ES-I3 (cell line): Measurements from ENCODE around the gene TPT1.
"Not testable (repeated sequence)": the region's sequence is repeated elsewhere in the genome, so short reads cannot be mapped to it uniquely, and the experiment has no call there.

Source experiments
- H3K36me3 ChIP-seq: 2 replicates; pipeline ENCODE4 v1.6.1; 2013; ENCODE audit warnings: mild to moderate bottlenecking, low read length, control low read depth, moderate library complexity; ENCODE audit not compliant: insufficient read depth
- H3K4me1 ChIP-seq: 2 replicates; pipeline ENCODE4 v1.6.1; 2013; ENCODE audit warnings: mild to moderate bottlenecking, control low read depth, low read length; ENCODE audit not compliant: insufficient read depth
- H3K9ac ChIP-seq: 2 replicates; pipeline ENCODE4 v1.6.1; 2013; ENCODE audit warnings: low read depth, mild to moderate bottlenecking, low read length, moderate library complexity
- H3K9me3 ChIP-seq: 2 replicates; pipeline ENCODE4 v1.6.1; 2013; ENCODE audit warnings: mild to moderate bottlenecking, low read length, moderate library complexity; ENCODE audit not compliant: control insufficient read depth, insufficient read depth

The TPT1 gene

DNA sequence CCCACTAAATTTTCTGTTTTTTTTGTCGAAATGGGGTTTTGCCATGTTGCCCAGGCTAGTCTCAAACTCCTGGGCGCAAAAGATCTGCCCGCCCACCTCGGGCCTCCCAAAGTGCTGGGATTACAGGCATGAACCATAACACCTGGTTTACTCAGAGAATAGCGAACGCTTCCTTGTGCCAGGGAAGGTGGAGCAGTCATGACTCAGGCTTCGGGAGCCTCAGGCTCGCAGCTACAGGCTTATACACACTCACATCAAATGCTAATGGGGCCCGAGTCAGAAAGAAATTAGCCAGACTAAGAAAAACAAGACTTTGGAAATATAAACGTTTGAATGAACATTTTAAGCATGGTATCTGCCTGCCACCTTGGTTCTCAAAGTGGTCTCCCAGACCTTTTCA is 11.0 kb upstream of the TPT1 start:
- no peak overlapping the region for H3K9ac ChIP-seq
- no peaks in the 10 kb centered on the region for H3K9me3 ChIP-seq
- H3K36me3 ChIP-seq: no peaks in the 10 kb centered on the region
- H3K4me1 ChIP-seq: no peaks in the 10 kb centered on the region

DNA sequence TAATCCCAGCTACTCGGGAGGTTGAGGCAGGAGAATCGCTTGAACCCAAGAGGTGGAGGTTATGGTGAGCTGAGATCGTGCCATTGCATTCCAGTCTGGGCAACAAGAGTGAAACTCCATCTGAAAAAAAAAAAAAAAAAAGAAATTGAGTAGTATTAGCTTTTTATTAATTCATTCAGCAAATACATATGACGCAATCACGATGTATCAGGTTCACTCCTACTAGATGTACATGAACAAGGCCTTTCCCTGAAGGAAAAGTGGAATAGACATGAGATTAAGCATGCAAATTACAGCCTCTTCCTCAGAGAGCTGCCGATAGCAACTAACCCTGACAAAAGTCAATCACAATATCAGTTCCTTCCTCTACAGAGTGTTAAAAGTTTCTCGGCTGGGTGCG is 9.2 kb upstream of the TPT1 start:
- Histone ChIP-seq H3K36me3 (no peaks in the 10 kb centered on the region), H3K9ac (no peak overlapping the region), H3K9me3 (no peaks in the 10 kb centered on the region), H3K4me1 (no peaks in the 10 kb centered on the region)

- no peak overlapping the region for H3K9ac ChIP-seq
- no peaks in the 10 kb centered on the region for H3K36me3 ChIP-seq
- H3K9me3 ChIP-seq: no peaks in the 10 kb centered on the region
- H3K4me1 ChIP-seq: no peaks in the 10 kb centered on the region
These were observed 8.5 kb upstream of the TPT1 start for GRCh38 chr13:45349438-45349837.

DNA sequence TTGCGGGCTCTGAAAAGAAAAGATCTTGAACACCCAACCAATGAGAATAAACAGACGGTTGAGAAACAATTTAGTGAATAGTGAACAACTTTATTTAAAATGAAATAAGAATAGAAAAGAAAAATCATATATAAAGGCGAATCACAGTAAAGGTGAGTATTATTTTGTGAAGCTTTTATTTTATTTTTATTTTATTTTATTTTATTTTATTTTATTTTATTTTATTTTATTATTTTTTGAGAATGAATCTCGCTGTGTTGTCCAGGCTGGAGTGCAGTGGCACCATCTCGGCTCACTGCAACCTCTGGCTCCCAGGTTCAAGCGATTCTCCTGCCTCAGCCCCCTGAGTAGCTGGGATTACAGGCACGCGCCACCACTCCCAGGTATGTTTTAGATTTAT is 3.1 kb upstream of the TPT1 start:
- not testable (repeated sequence) for H3K36me3 ChIP-seq, H3K9ac ChIP-seq, H3K4me1 ChIP-seq, H3K9me3 ChIP-seq

GRCh38 chr13:45343102-45343501 is 2.1 kb upstream of the TPT1 start:
- not testable (repeated sequence) for H3K9ac ChIP-seq, H3K9me3 ChIP-seq
- Histone ChIP-seq H3K4me1 (peaks cover 11% of the 10 kb centered on the region; the same call in 1 of the 2 replicates), H3K36me3 (peaks cover 16% of the 10 kb centered on the region)

DNA sequence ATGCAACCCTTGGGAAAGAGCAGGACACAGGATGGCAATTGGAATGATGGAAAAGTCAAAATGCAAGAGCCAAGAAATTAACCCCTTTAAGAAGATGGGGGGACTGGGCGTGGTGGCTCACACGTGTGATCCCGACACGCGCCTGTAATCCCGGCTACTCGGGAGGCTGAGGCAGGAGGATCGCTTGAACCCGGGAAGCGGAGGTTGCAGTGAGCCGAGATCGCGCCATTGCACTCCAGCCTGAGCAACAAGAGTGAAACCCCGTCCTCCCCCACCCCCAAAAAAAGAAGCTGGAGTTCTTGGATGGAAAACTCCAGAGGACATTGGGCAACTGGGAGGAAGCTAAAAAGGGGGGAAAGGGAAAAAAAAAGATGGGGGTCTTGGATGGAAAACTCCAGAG is 1.7 kb upstream of the TPT1 start:
- peaks cover 20% of the 10 kb centered on the region for H3K36me3 ChIP-seq
- H3K9ac ChIP-seq, H3K9me3 ChIP-seq: not testable (repeated sequence)
- peaks cover 11% of the 10 kb centered on the region; the same call in 1 of the 2 replicates for H3K4me1 ChIP-seq

DNA sequence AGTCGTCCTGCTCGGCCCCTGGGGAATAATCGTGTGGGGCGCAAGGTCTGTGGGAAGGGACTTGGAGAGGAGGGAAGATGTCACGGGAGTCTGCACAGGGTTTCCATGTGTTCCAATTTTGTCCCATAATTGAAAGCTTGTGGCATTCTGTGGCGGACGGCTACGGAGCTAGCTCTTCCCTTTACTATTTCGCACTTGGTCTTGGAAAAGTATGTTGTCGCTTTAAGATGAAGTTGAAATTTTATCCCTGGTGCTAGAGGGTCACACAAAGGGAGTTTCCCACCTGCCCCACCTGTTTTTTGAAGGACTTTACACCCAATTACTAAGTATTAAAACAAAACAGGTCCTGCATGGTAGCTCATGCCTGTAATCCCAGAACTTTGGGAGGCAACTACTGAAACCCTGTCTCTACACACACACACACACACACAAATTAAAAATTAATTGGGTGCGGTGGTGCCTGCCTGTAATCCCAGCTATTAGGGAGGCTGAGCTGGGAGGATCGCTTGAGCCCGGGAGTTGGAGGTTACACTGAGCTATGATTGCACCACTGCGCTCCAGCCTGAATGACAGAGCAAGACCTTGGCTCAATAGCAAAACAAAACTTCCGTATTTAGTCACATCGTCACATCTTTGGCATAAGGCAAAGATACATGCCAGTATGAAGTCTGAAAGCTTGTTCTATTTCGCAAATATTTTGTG is 967 bp upstream of the TPT1 start:
- Histone ChIP-seq H3K4me1 (peaks cover 11% of the 10 kb centered on the region; the same call in 1 of the 2 replicates), H3K9me3 (no peaks in the 10 kb centered on the region), H3K36me3 (peaks cover 24% of the 10 kb centered on the region), H3K9ac (peak overlapping the region; percentile 98)

DNA sequence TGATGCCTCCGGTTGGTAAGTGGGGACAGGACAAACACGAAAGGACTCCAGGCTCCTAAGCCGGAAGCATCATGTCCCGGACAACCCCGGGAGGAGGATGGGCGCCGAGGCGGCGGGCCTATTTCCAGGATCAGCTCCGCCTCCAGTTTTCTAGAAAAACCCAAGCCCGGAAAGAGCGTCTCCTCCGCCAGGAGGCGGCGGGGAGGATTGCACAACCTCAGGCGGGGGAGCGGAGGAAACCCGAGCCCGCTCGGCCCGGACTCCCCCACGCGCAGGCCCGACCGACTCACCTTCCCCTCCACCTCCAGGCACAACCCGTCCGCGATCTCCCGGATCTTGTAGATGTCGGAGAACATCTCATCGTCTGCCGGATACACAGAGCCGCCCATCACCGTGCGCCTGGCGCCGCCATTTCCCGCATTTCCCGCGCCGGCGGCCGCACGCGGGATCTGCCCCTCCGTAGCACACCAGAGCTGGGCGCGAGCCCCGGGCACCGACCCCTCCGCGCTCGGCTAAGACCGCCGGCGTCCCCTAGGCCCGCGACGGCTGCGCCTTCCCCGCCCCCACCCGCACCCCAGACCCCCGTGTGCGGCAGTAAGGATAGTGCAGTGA is 455 bp downstream of the TPT1 start:
- peaks cover 30% of the 10 kb centered on the region for H3K36me3 ChIP-seq
- peak overlapping the region; percentile 85 for H3K9ac ChIP-seq
- H3K9me3 ChIP-seq: no peaks in the 10 kb centered on the region
- peaks cover 11% of the 10 kb centered on the region; the same call in 1 of the 2 replicates for H3K4me1 ChIP-seq

GRCh38 chr13:45339867-45340266 is 1.1 kb downstream of the TPT1 start:
- Histone ChIP-seq H3K9ac (peak overlapping the region; percentile 85), H3K9me3 (no peaks in the 10 kb centered on the region), H3K4me1 (peaks cover 11% of the 10 kb centered on the region; the same call in 1 of the 2 replicates), H3K36me3 (peaks cover 30% of the 10 kb centered on the region)

GRCh38 chr13:45339399-45339798 is 1.6 kb downstream of the TPT1 start:
- H3K36me3 ChIP-seq: peaks cover 34% of the 10 kb centered on the region
- peak overlapping the region; percentile 85 for H3K9ac ChIP-seq

DNA sequence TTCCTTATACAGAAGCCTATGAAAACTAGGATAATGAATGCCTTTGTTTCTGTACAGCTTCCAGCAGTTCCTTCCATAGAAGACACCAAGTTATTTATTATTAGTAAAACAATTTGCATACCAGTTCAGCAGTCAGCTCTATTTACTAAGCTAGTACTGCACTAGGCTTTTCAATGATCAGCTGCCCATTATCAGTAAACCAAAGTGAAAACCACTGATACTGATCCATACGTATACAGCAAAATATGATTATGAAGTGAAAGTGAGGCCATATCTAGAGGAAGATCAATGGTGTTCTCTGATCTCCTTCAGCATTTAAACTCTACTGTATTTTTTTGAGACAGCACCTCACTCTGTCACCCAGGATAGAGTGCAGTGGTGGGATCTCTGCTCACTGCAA is 3.2 kb downstream of the TPT1 start:
- Histone ChIP-seq H3K9me3 (no peaks in the 10 kb centered on the region), H3K9ac (no peak overlapping the region), H3K36me3 (peaks cover 34% of the 10 kb centered on the region), H3K4me1 (peaks cover 19% of the 10 kb centered on the region)

More at GRCh38 chr13:45339399-45339798, 1.6 kb downstream of the TPT1 start:
- H3K4me1 ChIP-seq: peaks cover 11% of the 10 kb centered on the region; the same call in 1 of the 2 replicates
- H3K9me3 ChIP-seq: no peaks in the 10 kb centered on the region

GRCh38 chr13:45337395-45337794 is 3.6 kb downstream of the TPT1 start:
- peaks cover 23% of the 10 kb centered on the region for H3K4me1 ChIP-seq
- no peaks in the 10 kb centered on the region for H3K9me3 ChIP-seq
- H3K36me3 ChIP-seq: peaks cover 34% of the 10 kb centered on the region
- H3K9ac ChIP-seq: no peak overlapping the region

- H3K9me3 ChIP-seq: no peaks in the 10 kb centered on the region
- no peak overlapping the region for H3K9ac ChIP-seq
- peaks cover 24% of the 10 kb centered on the region for H3K4me1 ChIP-seq
- H3K36me3 ChIP-seq: peaks cover 34% of the 10 kb centered on the region
These were observed 4.8 kb downstream of the TPT1 start for GRCh38 chr13:45336025-45336800.

DNA sequence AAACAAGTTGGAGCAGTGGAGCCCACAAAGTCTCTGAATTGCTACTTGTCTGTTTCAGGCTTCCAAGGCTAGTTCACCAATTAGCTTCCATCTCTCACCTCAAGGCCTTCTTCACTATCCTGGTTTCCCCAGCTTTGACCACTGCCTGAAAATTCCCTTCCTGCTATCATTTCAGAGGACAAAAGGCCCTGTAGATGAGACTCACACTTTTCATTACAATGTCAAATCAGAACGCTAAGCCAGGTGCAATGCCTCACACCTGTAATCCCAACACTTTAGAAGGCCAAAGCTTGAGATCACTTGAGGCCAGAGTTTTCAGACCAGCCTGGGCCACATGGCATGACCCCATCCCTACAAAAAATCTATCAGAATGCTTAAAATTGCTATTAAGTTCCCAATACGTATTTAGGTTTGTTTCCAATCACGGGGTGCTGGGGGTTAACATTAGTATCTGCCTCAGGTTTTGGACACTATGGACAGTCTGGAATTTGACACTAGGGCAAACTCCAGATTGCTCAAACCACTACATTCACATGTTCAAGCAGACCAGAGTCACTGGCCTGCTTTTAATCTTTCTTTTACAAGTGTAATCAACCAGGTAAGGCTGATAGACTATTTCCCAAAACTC is 5.5 kb downstream of the TPT1 start:
- Histone ChIP-seq H3K36me3 (peaks cover 34% of the 10 kb centered on the region), H3K9ac (no peak overlapping the region), H3K4me1 (peaks cover 24% of the 10 kb centered on the region), H3K9me3 (no peaks in the 10 kb centered on the region)
